Measurements from ENCODE around the gene ARL4C. TPM values are rescaled to one million over a fixed set of nuclear protein-coding genes. Genes with fewer than 3 reads are reported as not detected.
"Not testable (repeated sequence)": the region's sequence is repeated elsewhere in the genome, so short reads cannot be mapped to it uniquely, and the experiment has no call there.

The ARL4C gene
- total RNA-seq, 1 experiment from 2014 or later = 43.0 TPM

GRCh38 chr2:234476766-234477165 is 20.1 kb downstream of the ARL4C start:
- DNase-seq (ENCODE audit: low read depth) = no peak

DNA sequence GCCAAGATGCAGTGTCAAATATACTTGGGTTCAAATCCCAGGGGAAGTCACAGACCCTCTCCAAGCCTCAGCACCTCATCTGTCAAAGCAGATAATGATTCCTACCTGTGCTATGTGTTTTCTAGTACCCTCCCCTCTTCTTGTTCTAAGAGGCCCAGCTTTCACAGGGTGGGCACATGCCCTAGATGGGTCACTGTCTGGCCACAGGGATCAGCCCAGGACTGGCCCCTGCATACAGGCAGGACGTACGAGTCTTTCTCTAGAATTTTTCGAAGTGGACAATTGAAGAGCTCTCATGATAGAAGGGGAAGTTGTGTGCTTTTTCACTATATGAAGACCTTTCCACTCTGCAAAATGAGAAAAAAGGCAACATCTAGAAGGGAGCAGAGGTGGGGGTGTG is 22.2 kb downstream of the ARL4C start:
- no peak for DNase-seq (ENCODE audit: low read depth)

DNA sequence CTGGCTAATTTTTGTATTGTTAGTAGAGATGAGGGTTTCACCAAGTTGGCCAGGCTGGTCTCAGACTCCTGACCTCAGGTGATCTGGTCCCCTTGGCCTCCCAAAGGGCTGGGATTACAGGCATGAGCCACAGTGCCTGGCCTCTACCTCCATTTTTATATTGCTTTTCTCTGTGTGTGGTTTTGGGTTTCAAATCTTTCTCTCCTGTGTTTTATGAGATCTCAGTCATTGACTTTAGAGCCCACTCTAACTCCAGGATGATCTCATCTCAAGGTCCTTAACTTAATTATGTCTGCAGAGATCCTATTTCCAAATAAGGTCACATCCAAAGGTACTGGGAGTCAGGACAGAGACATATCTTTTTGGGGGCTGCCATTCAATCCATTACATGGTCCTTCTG is 24.7 kb downstream of the ARL4C start:
- DNase-seq (ENCODE audit: low read depth) = no peak

DNA sequence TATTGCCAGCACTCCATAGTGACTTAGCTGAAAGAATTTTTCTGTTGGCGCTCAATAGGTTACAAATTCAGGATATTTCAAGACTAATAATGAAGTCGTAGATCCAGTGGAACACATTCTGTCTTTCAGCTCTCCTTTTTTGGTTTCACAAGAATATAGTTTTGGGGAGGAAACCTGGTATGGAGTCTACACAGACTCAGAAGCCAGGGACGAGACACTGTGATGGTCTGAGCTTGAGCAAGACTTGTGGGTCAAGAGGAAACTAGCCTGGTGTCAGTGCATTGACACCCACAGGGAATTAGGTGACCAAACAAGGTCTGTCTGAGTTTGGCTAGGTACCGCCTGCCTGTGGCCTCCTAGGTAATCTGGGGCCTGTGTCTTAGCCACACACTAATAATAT is 26.9 kb downstream of the ARL4C start:
- DNase-seq (ENCODE audit: low read depth) = no peak

DNA sequence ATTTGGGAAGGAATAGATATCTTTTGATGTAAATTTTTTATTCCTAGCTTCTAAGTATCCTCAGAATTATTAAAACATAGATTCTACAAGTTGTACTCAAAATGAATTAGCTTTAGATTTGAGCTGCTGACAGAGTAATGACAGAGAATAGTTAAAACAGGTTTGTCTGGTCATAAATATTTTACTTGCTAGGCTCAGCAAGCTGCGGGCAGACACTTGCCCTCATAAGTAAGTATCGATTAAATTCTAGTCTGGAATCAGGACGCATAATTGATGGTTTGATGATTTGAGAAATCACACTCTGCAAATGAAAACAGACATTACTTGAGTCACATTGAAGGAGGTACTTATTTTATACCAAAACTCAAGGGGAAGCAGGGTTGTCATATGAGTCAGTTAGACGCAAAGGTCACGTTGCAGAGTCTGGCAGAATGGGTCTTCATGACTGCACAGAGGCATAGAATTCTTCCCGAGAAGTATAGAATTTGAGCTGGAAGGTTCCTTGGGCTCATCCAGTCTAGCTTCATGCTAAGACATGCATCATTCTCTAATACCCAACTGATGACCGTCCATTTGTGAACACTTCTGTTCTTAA is 27.5 kb downstream of the ARL4C start:
- no peak for DNase-seq (ENCODE audit: low read depth)

GRCh38 chr2:234468503-234468902 is 28.4 kb downstream of the ARL4C start:
- DNase-seq (ENCODE audit: low read depth) = no peak

GRCh38 chr2:234467289-234467688 is 29.6 kb downstream of the ARL4C start:
- peak; percentile 75 for DNase-seq (ENCODE audit: low read depth)

DNA sequence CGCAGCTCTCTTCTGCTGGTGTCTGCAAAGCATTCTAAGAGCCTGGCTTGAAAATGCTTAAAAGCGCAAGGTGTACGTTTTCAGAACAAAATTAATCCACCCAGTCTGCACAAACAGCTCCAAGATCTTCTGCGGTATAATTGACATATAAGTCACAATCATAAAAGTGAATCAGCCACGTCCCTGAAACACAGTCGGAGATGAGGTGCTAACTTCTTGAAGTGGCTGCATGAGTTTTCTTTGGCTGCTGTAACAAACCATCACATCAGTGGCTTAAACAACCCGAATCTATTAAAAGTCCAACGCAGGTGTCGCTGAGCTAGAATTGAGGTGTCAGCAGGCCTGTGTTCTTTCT is 32.6 kb downstream of the ARL4C start:
- no peak for DNase-seq (ENCODE audit: low read depth)

DNA sequence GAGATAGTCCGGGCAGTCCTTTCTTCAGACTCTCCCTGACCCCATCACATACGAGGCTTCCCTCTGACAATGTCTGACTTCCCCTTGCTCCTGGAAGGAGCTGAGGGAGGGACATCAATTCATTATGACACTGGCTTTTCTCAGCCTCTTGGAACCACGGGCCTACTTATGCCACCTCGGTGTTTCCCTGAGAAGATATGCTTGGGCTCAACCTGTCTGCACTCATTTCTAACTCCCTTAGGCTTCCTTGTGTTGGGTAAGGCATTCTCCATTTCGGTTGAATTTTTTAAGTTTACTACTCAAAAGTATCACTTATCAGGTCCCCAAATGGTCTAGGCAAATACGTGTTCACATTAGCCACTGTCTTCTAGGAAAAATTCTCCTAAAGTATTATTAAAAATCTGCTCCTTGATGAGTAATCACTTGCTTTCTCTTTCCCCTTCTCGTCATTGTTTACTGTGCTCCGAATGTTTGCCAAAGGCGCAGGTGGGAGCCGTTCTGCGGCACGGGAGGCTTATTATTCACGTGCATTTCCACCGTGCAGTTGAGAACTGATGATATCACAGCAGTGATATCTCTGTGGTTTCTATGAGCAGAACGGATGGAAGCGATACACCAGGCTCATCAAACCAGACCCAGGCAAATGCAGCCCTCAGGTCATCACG is 33.1 kb downstream of the ARL4C start:
- DNase-seq (ENCODE audit: low read depth) = no peak

DNA sequence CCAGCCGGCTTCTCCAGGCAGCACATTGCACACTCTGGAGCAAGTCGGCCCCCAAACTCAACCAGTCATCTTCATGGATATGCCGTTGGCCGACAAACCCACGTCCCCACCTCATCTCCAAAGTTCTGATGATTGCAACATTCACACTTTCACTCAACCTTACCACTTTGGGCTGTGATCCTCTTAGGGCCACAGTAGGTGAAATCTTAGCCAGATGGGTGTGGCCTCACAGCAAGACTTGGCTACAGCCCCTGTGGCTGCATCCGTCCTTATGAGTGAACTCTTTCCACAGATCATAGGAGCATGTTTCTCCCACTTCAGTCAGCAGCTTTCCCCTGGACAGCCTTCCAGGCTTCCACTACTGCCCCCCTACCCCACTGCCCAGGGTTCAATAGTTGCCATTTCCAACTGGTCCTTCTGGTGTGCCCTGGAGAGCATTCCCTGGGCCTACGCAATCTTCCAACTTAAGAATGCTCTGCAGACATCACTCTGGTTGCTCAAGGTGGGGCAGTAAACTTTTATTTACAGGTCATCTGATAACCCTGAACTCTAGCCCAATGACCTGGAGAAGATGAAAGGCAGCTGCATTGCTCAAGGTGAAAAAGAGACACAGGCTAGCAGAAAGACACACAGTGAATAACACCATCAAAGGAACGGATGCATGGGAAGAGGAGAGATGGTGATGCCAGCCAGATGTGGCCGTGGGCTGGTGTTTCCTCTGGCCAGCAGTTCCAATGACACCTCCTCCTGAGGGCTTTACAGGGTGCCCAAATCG is 34.5 kb downstream of the ARL4C start:
- DNase-seq (ENCODE audit: low read depth) = no peak

GRCh38 chr2:234459401-234460009 is 37.4 kb downstream of the ARL4C start:
- no peak for DNase-seq (ENCODE audit: low read depth)

DNA sequence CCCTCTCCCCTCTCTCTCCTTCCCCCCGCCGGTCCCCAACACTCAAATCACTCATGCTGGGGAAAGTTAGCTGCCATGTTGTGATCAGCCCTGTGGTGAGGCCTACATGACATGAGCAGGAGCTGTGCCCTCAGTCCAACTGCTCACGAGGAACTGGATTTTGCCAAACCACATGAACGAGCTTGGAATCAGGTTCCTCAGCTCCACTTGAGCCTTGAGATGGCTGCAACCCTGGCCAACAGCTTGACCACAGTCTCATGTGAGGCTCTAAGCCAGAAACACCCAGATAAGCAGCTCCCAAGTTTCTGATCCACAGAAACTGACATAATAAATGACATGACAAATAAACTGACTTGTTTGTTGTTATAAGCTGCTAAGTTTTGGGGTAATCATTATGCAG is 38.4 kb downstream of the ARL4C start:
- DNase-seq (ENCODE audit: low read depth) = no peak

DNA sequence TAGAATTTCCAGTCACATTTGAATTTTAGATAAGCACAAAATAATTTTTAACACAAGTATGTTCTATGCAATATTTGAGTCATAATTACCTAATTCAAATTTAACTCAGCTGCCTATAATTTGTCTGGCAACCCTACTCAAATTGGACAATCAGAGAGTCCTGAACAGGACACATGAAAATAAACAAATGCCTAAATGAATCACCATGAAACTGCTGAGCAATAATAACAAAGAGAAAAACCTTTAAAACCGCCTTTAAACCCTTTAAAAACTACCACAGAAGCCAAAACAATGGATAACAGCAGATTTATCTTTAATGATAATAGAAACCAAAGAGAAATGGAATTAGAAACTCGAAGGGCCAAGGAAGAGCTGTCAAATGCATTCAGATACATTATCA is 39.5 kb downstream of the ARL4C start:
- DNase-seq (ENCODE audit: low read depth) = no peak

DNA sequence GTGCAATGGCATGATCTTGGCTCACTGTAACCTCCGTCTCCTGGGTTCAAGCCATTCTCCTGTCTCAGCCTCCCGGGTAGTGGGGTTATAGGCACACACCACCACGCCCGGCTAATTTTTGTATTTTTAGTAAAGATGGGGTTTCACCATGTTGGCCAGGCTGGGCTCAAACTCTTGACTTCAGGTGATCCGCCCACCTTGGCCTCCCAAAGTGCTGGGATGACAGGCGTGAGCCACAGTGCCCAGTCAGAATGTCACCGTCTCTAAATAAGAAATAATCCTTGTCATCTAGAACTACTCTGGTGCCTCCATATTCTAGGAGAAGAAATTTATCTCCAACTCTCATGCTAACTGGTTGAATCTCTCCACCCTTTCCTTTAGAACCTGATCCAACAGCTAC is 41.6 kb downstream of the ARL4C start:
- DNase-seq (ENCODE audit: low read depth) = not testable (repeated sequence)

DNA sequence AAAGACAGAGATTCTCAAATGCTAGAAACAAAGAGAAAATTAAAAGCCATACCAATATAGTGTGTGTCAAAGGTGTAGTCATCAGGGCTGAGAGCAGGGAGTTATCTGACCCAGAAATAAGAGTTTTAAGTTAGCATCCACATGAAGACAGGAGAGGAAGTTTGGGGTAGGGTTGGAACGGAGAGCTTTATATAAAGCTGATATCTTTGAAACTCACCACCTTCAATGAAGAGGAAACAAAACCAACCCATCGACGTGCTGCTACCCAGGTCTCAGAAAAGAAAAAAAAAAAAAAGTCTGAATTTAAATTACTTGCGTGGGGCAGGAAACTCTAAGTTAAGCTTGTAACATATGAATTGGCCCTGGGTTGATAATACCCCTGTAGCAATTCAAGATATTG is 42.4 kb downstream of the ARL4C start:
- DNase-seq (ENCODE audit: low read depth) = no peak

GRCh38 chr2:234453216-234453615 is 43.7 kb downstream of the ARL4C start:
- DNase-seq (ENCODE audit: low read depth) = no peak

GRCh38 chr2:234451852-234452625 is 44.8 kb downstream of the ARL4C start:
- DNase-seq (ENCODE audit: low read depth) = peak; percentile 91

DNA sequence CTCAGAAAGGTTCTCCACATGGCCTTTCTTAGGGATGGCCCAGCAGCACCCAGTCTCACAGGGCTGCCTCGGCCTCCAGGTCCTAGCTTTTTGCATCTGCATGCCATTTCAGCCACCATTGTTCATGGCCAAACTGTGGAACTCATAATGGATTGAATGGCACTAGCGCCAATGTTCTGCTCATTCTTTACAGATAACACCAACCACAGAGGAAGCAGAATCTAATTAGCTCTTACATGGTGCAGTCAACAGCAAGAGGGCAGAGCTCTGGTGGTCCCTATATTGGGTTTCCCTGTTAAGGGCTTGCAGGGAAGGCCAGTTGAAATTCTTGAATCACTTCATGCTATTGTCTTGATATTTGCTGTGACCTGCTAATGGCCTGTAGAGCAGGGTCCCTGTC is 45.6 kb downstream of the ARL4C start:
- no peak for DNase-seq (ENCODE audit: low read depth)

GRCh38 chr2:234450431-234451124 is 46.3 kb downstream of the ARL4C start:
- DNase-seq (ENCODE audit: low read depth) = no peak

DNA sequence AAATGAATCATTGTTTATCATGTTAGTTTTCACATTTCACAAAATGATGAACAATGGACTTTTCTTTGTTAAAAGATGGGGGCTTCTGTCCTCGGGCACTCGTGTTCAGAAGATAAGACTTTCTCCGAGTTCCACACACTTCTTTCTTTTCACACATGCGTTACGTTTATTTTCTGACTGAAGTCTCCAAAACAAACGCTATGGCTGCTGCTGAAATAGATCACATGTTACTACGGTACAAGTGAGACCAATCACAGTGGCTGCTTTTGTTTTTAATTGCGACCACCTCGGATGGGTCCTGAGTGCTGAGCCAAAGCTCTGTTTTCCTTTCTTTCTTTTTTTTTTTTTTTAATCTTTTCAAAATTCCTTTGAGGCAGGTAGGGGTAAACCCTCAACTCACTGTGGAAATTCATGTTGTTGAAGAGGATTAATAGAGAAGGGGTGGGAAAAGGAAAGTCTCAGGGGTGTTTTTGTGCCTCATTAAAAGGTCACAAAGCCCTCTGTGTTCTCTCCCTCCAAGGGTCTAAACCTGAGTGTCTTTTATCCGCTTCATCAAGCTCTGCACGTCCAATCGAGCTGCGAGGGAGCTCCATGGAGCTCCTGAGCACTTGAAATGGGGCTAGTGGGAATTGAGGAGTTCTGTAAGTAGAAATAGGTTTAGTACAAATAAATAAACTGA is 48.2 kb downstream of the ARL4C start:
- no peak for DNase-seq (ENCODE audit: low read depth)

DNA sequence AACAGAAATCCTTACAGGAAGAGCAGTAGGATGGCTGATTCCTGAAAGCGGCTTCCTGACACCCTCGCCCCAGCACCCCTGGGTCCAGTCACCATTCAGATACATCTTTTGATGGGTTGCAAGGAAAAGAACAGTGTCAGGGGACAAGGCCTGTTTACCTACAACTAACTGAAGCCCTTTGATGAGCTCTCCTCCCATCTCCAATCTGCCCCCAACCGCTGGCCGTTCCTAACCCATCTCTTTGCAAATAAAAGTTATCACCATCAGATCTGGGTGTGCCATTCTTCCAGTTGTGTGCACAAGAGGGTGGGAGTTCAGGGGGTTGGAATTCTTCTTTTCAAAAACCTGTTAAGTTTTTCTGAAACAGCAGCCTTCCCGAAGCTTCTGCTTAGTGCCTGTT is 48.9 kb downstream of the ARL4C start:
- DNase-seq (ENCODE audit: low read depth) = no peak
